Heart right ventricle (tissue), 16 donors: ENCODE data around the gene ZNF132. TPM values are rescaled to one million over a fixed set of nuclear protein-coding genes. Genes with fewer than 3 reads are reported as not detected.

Experiments
- ATAC-seq, 8 donors: fragments of 200-7000 bp; cut with Tn5 transposase; one replicate each; pipeline ENCODE4 v1.9.1; 2020; ENCODE audit warnings: mild to moderate bottlenecking in 8 of 8, moderate library complexity in 8 of 8, moderate number of reproducible peaks in 1 of 8
- DNase-seq, 2 donors: peaks; one replicate each; pipeline ENCODE4 v3.0.0-alpha.2; 2020
- H3K27ac ChIP-seq, 10 donors: fragments of 200-600 bp; sonication (generic) in 2 of 10; one replicate each; pipeline versions ENCODE4 v1.5.0 to v1.8.0; 2020 to 2022; ENCODE audit warnings: mild to moderate bottlenecking in 3 of 10
- H3K27me3 ChIP-seq, 7 donors: fragments of 200-600 bp; one replicate each; pipeline ENCODE4 v1.8.0; 2021 to 2022; ENCODE audit warnings: mild to moderate bottlenecking in 2 of 7
- H3K36me3 ChIP-seq, 9 donors: fragments of 200-600 bp; sonication (generic) in 1 of 9; one replicate each; pipeline versions ENCODE4 v1.5.0 to v1.8.0; 2020 to 2022; ENCODE audit warnings: mild to moderate bottlenecking in 2 of 9
- H3K4me1 ChIP-seq, 9 donors: fragments of 200-600 bp; sonication (generic) in 1 of 9; one replicate each; pipeline versions ENCODE4 v1.5.0 to v1.8.0; 2020 to 2022; ENCODE audit warnings: mild to moderate bottlenecking in 4 of 9
- H3K4me3 ChIP-seq, 10 donors: fragments of 200-600 bp; sonication (generic) in 2 of 10; one replicate each; pipeline versions ENCODE4 v1.5.0 to v1.8.0; 2020 to 2022; ENCODE audit warnings: mild to moderate bottlenecking in 7 of 10, moderate library complexity in 2 of 10
- H3K9me3 ChIP-seq, 11 donors: fragments of 200-600 bp in 10 of 11; sonication (generic) in 2 of 11; one replicate each; pipeline versions ENCODE4 v1.5.0 to v1.8.0; 2013 to 2022; ENCODE audit warnings: mild to moderate bottlenecking in 2 of 11, control low read depth in 1 of 11, moderate library complexity in 1 of 11
- WGBS, 2 donors: extraction: QIAGEN DNeasy Blood & Tissue Kit; methylation state at CpG; one replicate each; pipeline ENCODE4 v1.1.7; 2013; ENCODE audit warnings: inconsistent platforms in 1 of 2; 5-methylcytosine and 5-hydroxymethylcytosine counted together
- intact Hi-C, 10 donors: fragments of 100-400 bp; cut with DNase I; formaldehyde crosslinking; loops; one replicate each; pipeline versions ENCODE4 v1.11.1 to v1.14.2; 2022
- polyA plus RNA-seq, 2 donors: library from polyadenylated mRNA; stranded (reverse); fragments of 200-250 nt; gene quantifications; one replicate each; pipeline ENCODE4 v1.2.3, GENCODE V29; 2013
- total RNA-seq, 10 donors: library from RNA; stranded (reverse); fragmentation: NEBNext Ultra II Directional in 3 of 10; extraction: Animal tissue kit (Norgen Biotek cat#: 25700) in 3 of 10; gene quantifications; one replicate each; pipeline versions ENCODE4 v1.2.1 to v1.2.4, GENCODE V29; 2021 to 2023
- TF ChIP-seq, protein P1 (sequence below), 9 donors: fragments of 200-600 bp; sonication (generic) in 2 of 9; IDR thresholded peaks; one replicate each; pipeline versions ENCODE4 v1.5.0 to v1.8.0; 2021 to 2022; ENCODE audit warnings: antibody characterized with exemption in 9 of 9, mild to moderate bottlenecking in 5 of 9, moderate library complexity in 1 of 9
- donor health status: Arrhythmogenic right ventricular cardiomyopathy.
- donor health status: ischemic (EF 13 %, LVEDD 7.1; RV severe dilation, severe dysfunction).
- donor health status: healthy with polysubstance abuse.
- donor health status: DM: no; HTN: yes; CAD: no.
- donor health status: DM: no; HTN: no; CAD: no.
- donor health status: ischemic (EF 25% LVEDD 6.9; RV normal size, moderate dysfunction).
- donor health status: ischemic (EF 25% LVEDD 5.7; RV mildly dilated, moderate dysfunction).
- donor health status: healthy.
- donor health status: DM: yes; HTN: yes; CAD: no.
- donor health status: Ischemic cardiomyopathy.
- donor health status: ischemic (EF 35%, LVEDD 5.7; RV mildly dilated, moderate dysfunction).
- donor health status: nonischemic (EF 11% LVEDD 7.7; RV severe dilation, severe dysfunction).
- donor health status: DM: yes; HTN: yes; CAD: no.
- donor health status: PGD.
- donor health status: ischemic (EF 29% LVEDD 5.4; RV normal size, mild dysfunction).
- donor health status: nonischemic (EF 23%, LVEDD 6.1; RV moderate dilation, normal function).

ZNF132 gene
- total and polyA plus RNA-seq, 12 donors, result 1.1 to 6.7 (median 4.7) TPM

GRCh38 chr19:58400916-58401839, 38.8 kb downstream of the ZNF132 start:
- Histone ChIP-seq H3K9me3 (no peaks in the 10 kb centered on the region), H3K27ac (peak overlapping the region in 7 of 10 donors; percentile 37 to 72 (median 52)), H3K36me3 (no peaks in the 10 kb centered on the region), H3K27me3 (peaks cover 0 to 19% (median 15%) of the 10 kb centered on the region in 7 donors), H3K4me1 (peaks cover 7 to 22% (median 13%) of the 10 kb centered on the region in 9 donors), H3K4me3 (peak overlapping the region; percentile 4 to 74 (median 62))
- 1 to 2% methylated on average over 79 to 80 of the region's 80 CpGs for WGBS, 2 donors
- TF ChIP-seq, protein P1, sequence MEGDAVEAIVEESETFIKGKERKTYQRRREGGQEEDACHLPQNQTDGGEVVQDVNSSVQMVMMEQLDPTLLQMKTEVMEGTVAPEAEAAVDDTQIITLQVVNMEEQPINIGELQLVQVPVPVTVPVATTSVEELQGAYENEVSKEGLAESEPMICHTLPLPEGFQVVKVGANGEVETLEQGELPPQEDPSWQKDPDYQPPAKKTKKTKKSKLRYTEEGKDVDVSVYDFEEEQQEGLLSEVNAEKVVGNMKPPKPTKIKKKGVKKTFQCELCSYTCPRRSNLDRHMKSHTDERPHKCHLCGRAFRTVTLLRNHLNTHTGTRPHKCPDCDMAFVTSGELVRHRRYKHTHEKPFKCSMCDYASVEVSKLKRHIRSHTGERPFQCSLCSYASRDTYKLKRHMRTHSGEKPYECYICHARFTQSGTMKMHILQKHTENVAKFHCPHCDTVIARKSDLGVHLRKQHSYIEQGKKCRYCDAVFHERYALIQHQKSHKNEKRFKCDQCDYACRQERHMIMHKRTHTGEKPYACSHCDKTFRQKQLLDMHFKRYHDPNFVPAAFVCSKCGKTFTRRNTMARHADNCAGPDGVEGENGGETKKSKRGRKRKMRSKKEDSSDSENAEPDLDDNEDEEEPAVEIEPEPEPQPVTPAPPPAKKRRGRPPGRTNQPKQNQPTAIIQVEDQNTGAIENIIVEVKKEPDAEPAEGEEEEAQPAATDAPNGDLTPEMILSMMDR (IDR thresholded peaks at IDR 0.05), result peak in 3 of 9 donors; percentile 28 to 41 (median 30)
- ATAC-seq (peak; percentile 98 to 100 (median 100)), DNase-seq (peak; percentile 99 to 100)
- intact Hi-C loops, result loop anchor here in 1 of 10 donors (2.0 kb wide), 1 partner anchor 14 kb away; the partner anchor contains the start of gene RPS5

DNA sequence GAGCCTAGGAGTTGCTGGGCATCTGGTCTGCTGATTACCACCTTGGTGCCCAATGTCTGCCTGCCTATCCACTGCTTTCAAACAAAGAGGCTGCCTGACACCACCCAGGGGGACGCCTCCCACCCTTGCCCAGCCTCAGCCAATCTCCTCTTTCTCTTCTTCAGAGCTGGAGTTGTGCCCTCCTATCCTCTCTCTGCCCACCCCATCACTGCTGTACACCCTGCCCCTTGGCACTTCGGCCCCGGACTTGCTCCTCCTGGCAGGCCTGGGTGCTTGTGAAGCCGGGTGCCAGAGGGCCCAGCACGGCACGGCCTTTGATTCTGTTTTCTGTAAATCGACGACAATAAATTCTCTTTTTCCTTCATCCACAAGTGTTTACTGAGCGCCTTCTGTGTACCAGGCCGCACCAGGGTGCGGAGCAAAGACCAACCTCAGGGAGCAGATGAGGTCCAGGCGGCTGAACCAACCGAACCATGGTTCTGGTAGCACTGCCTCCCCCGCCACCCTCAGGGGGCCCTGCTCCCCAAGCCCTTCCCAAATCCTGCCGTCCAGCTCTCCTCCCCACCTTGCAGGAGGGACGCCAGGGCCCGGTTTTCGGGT, 39.5 kb downstream of the ZNF132 start:
- 52 to 54% methylated on average over 18 of the region's 18 CpGs for WGBS, 2 donors
- Histone ChIP-seq H3K9me3 (no peaks in the 10 kb centered on the region), H3K36me3 (peaks cover 0 to under 1% (median 0%) of the 10 kb centered on the region in 9 donors), H3K4me1 (peaks cover 8 to 27% (median 13%) of the 10 kb centered on the region in 9 donors), H3K27me3 (peaks cover 0 to 27% (median 21%) of the 10 kb centered on the region in 7 donors), H3K4me3 (peak overlapping the region; percentile 4 to 74 (median 62)), H3K27ac (peak overlapping the region in 5 of 10 donors; percentile 33 to 66 (median 38))
- intact Hi-C loops, result loop anchor here in 1 of 10 donors (2.0 kb wide), 1 partner anchor 14 kb away; the partner anchor contains the start of gene RPS5
- ATAC-seq (peak in 3 of 8 donors; percentile 1 to 8 (median 1)), DNase-seq (no peak)
- TF ChIP-seq, protein P1 (IDR thresholded peaks at IDR 0.05), result no peak

- Histone ChIP-seq H3K9me3 (no peaks in the 10 kb centered on the region), H3K4me1 (peaks cover 8 to 27% (median 13%) of the 10 kb centered on the region in 9 donors), H3K4me3 (no peak overlapping the region), H3K36me3 (peaks cover 0 to 6% (median 4%) of the 10 kb centered on the region in 9 donors), H3K27me3 (peaks cover 0 to 31% (median 23%) of the 10 kb centered on the region in 7 donors), H3K27ac (no peak overlapping the region)
- TF ChIP-seq, protein P1 (IDR thresholded peaks at IDR 0.05), result no peak
- 95% methylated on average over 3 of the region's 3 CpGs for WGBS, 2 donors
- no peak for DNase-seq
- no peak for ATAC-seq
- intact Hi-C loops, result loop anchor here in 1 of 10 donors (2.0 kb wide), 1 partner anchor 13 kb away; the partner anchor contains the start of gene RPS5
Measured at GRCh38 chr19:58399903-58400302, 40.0 kb downstream of the ZNF132 start.

DNA sequence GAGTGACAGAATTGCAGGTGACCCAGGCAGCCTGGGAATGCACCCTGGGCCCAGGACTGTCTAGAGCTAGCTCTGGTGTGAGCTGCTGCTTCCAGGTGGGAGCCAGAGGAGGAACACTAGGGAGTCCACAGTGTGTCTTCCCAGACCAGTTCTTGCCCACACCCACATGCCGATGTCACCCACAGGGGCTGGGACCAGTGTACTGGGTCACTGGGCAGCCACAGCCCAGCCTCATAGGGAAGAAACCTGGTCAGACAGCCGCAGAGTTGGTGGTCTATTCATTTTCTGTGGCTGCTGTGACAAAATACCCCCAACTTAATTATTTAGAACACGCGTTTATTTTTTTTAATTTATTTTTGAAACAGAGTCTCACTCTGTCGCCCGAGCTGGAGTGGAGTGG, 41.4 kb downstream of the ZNF132 start:
- Histone ChIP-seq H3K27ac (no peak overlapping the region), H3K27me3 (peaks cover 0 to 31% (median 23%) of the 10 kb centered on the region in 7 donors), H3K9me3 (no peaks in the 10 kb centered on the region), H3K4me3 (no peak overlapping the region), H3K36me3 (peaks cover 0 to 19% (median 16%) of the 10 kb centered on the region in 9 donors), H3K4me1 (peaks cover 8 to 27% (median 13%) of the 10 kb centered on the region in 9 donors)
- ATAC-seq (no peak), DNase-seq (no peak)
- 95 to 98% methylated on average over 6 of the region's 6 CpGs for WGBS, 2 donors
- TF ChIP-seq, protein P1 (IDR thresholded peaks at IDR 0.05), result no peak
- intact Hi-C loops, result no loop called here
